Natural killer cell (primary cell): ENCODE data around the gene FBN1. TPM values are rescaled to one million over a fixed set of nuclear protein-coding genes. Genes with fewer than 3 reads are reported as not detected.

Experiments
- ATAC-seq, 3 donors: fragments of 150-1000 bp in 2 of 3; fragments of 200-7000 bp in 1 of 3; cut with Tn5 transposase; 1 replicate in 1 of 3; 2 replicates in 2 of 3; pipeline ENCODE4 v1.10.0; 2021; ENCODE audit warnings: mild to moderate bottlenecking in 2 of 3, moderate library complexity in 2 of 3
- DNase-seq, 2 donors: peaks; one replicate each; pipeline versions ENCODE4 v3.0.0 to v3.0.0-alpha.2; 2013 to 2021; ENCODE audit warnings: mixed read lengths in 1 of 2
- H3K27ac ChIP-seq: one replicate; pipeline ENCODE4 v1.5.1; 2013; ENCODE audit warnings: mild to moderate bottlenecking, low read length
- H3K27me3 ChIP-seq: one replicate; pipeline ENCODE4 v1.6.1; 2013; ENCODE audit warnings: low read length; ENCODE audit not compliant: control insufficient read depth, insufficient read depth
- H3K36me3 ChIP-seq: one replicate; pipeline ENCODE4 v1.6.1; 2013; ENCODE audit warnings: low read length; ENCODE audit not compliant: control insufficient read depth, insufficient read depth
- H3K4me1 ChIP-seq: one replicate; pipeline ENCODE4 v1.6.1; 2013; ENCODE audit warnings: low read length; ENCODE audit not compliant: control insufficient read depth, insufficient read depth
- H3K4me3 ChIP-seq: one replicate; pipeline ENCODE4 v1.5.1; 2013; ENCODE audit warnings: low read length
- H3K9me3 ChIP-seq: one replicate; pipeline ENCODE4 v1.6.1; 2013; ENCODE audit warnings: low read length; ENCODE audit not compliant: control insufficient read depth, insufficient read depth
- H3K27ac Mint-ChIP-seq, 2 donors: one replicate each; pipeline ENCODE4 v1.8.0; 2022; ENCODE audit warnings: mild to moderate bottlenecking in 2 of 2, mixed read lengths in 2 of 2, moderate library complexity in 1 of 2
- H3K27me3 Mint-ChIP-seq, 2 donors: one replicate each; pipeline ENCODE4 v1.8.0; 2022; ENCODE audit warnings: low read depth in 2 of 2, mixed read lengths in 2 of 2
- H3K36me3 Mint-ChIP-seq: one replicate; pipeline ENCODE4 v1.8.0; 2022; ENCODE audit warnings: mixed read lengths
- H3K4me1 Mint-ChIP-seq, 2 donors: one replicate each; pipeline ENCODE4 v1.8.0; 2022; ENCODE audit warnings: mixed read lengths in 2 of 2
- H3K4me3 Mint-ChIP-seq: one replicate; pipeline ENCODE4 v1.8.0; 2022; ENCODE audit warnings: mild to moderate bottlenecking, moderate library complexity, mixed read lengths
- H3K9me3 Mint-ChIP-seq, 2 donors: one replicate each; pipeline ENCODE4 v1.8.0; 2022; ENCODE audit warnings: mixed read lengths in 2 of 2
- CTCF ChIP-seq: fragments of 200-600 bp; IDR thresholded peaks from one replicate; pipeline ENCODE4 v1.8.0; 2022; ENCODE audit warnings: antibody characterized with exemption
- WGBS: methylation state at CpG from one replicate; pipeline ENCODE4 v1.1.7; 2013; ENCODE audit warnings: missing lambda C conversion rate; ENCODE audit not compliant: insufficient coverage; 5-methylcytosine and 5-hydroxymethylcytosine counted together
- intact Hi-C: fragments of 100-400 bp; cut with micrococcal nuclease; formaldehyde crosslinking; loops from one replicate; pipeline ENCODE4 v1.14.2; 2022
- total RNA-seq, 4 donors: library from RNA; stranded (reverse); fragments of 120-200 nt in 1 of 4; gene quantifications; one replicate each; pipeline versions ENCODE4 v1.2.3 to v1.2.4, GENCODE V29; 2013 to 2022

The FBN1 gene
- total RNA-seq, 3 donors from 2014 or later (not counting 1 experiment from before 2014, with no cell fraction given), result 0.33 to 0.54 (median 0.33) TPM

GRCh38 chr15:48477795-48478360, 167.6 kb downstream of the FBN1 start:
- no peak overlapping the region for H3K27ac Mint-ChIP-seq
- no peak for DNase-seq
- H3K36me3 Mint-ChIP-seq, result no peaks in the 10 kb centered on the region
- no peaks in the 10 kb centered on the region for H3K27me3 ChIP-seq
- H3K4me1 ChIP-seq, result no peaks in the 10 kb centered on the region
- H3K4me3 Mint-ChIP-seq, result no peak overlapping the region
- TF ChIP-seq CTCF, result no peak
- no peaks in the 10 kb centered on the region for H3K36me3 ChIP-seq
- intact Hi-C loops, result no loop called here
- ATAC-seq, result no peak
- H3K4me3 ChIP-seq, result no peak overlapping the region
- H3K4me1 Mint-ChIP-seq, result peaks cover 0 to 2% of the 10 kb centered on the region in 2 donors
- H3K9me3 Mint-ChIP-seq, result no peaks in the 10 kb centered on the region
- no peaks in the 10 kb centered on the region for H3K9me3 ChIP-seq
- H3K27me3 Mint-ChIP-seq, result no peaks in the 10 kb centered on the region
- WGBS, result 86% methylated on average over 4 of the region's 6 CpGs
- H3K27ac ChIP-seq, result no peak overlapping the region

GRCh38 chr15:48475600-48476395, 169.7 kb downstream of the FBN1 start:
- H3K36me3 Mint-ChIP-seq, result no peaks in the 10 kb centered on the region
- no peaks in the 10 kb centered on the region for H3K9me3 Mint-ChIP-seq
- H3K4me1 Mint-ChIP-seq, result peaks cover 0 to 5% of the 10 kb centered on the region in 2 donors
- H3K4me1 ChIP-seq, result no peaks in the 10 kb centered on the region
- no peak for TF ChIP-seq CTCF
- H3K27ac Mint-ChIP-seq, result no peak overlapping the region
- no peak overlapping the region for H3K4me3 Mint-ChIP-seq
- no peaks in the 10 kb centered on the region for H3K36me3 ChIP-seq
- no peaks in the 10 kb centered on the region for H3K27me3 ChIP-seq
- no peak for DNase-seq
- H3K4me3 ChIP-seq, result no peak overlapping the region
- H3K27me3 Mint-ChIP-seq, result no peaks in the 10 kb centered on the region
- H3K27ac ChIP-seq, result no peak overlapping the region
- no peak for ATAC-seq
- intact Hi-C loops, result no loop called here
- 98% methylated on average over 2 of the region's 2 CpGs for WGBS
- H3K9me3 ChIP-seq, result no peaks in the 10 kb centered on the region

- no peaks in the 10 kb centered on the region for H3K27me3 Mint-ChIP-seq
- no peaks in the 10 kb centered on the region for H3K9me3 ChIP-seq
- H3K4me1 ChIP-seq, result no peaks in the 10 kb centered on the region
- no peak for TF ChIP-seq CTCF
- H3K36me3 ChIP-seq, result no peaks in the 10 kb centered on the region
- no peaks in the 10 kb centered on the region for H3K9me3 Mint-ChIP-seq
- DNase-seq (no peak), ATAC-seq (no peak)
- WGBS, result 97% methylated on average over 2 of the region's 2 CpGs
- H3K27ac Mint-ChIP-seq, result no peak overlapping the region
- H3K4me1 Mint-ChIP-seq, result peaks cover 0 to 5% of the 10 kb centered on the region in 2 donors
- no peaks in the 10 kb centered on the region for H3K27me3 ChIP-seq
- intact Hi-C loops, result no loop called here
- no peaks in the 10 kb centered on the region for H3K36me3 Mint-ChIP-seq
- no peak overlapping the region for H3K27ac ChIP-seq
- no peak overlapping the region for H3K4me3 ChIP-seq
- H3K4me3 Mint-ChIP-seq, result no peak overlapping the region
Observed at GRCh38 chr15:48473667-48474066, 171.8 kb downstream of the FBN1 start.
